Activated CD8-positive, alpha-beta memory T cell treated with anti-CD3 and anti-CD28 coated beads, Interleukin-2, amount 10 ng/mL, durations not matched to agents 7 days and 5 days (primary cell): ENCODE measurements around the gene TBCK. TPM values are rescaled to one million over a fixed set of nuclear protein-coding genes. Genes with fewer than 3 reads are reported as not detected.

ENCODE experiments used
- ATAC-seq: fragments of 150-1000 bp; cut with Tn5 transposase; one replicate; pipeline ENCODE4 v1.10.0; 2021; ENCODE audit warnings: moderate library complexity
- CTCF ChIA-PET: fragments of 350-600 bp; sonication (Branson Sonifier 250); formaldehyde crosslinking; loops from one replicate; lab custom pipeline; 2021; ENCODE audit warnings: antibody characterized with exemption; lab: Charles Lee
- DNase-seq: peaks from one replicate; pipeline ENCODE4 v3.0.0-alpha.2; 2020
- H3K27ac Mint-ChIP-seq: one replicate; pipeline ENCODE4 v1.8.0; 2021; ENCODE audit warnings: mild to moderate bottlenecking, mixed read lengths
- H3K27me3 Mint-ChIP-seq: one replicate; pipeline ENCODE4 v1.8.0; 2021; ENCODE audit warnings: mixed read lengths
- H3K36me3 Mint-ChIP-seq: one replicate; pipeline ENCODE4 v1.8.0; 2021; ENCODE audit warnings: mild to moderate bottlenecking, mixed read lengths
- H3K4me1 Mint-ChIP-seq: one replicate; pipeline ENCODE4 v1.8.0; 2021; ENCODE audit warnings: mixed read lengths
- H3K4me3 Mint-ChIP-seq: one replicate; pipeline ENCODE4 v1.8.0; 2021; ENCODE audit warnings: mild to moderate bottlenecking, moderate library complexity, mixed read lengths
- H3K9me3 Mint-ChIP-seq: one replicate; pipeline ENCODE4 v1.8.0; 2022; ENCODE audit warnings: low read depth, mixed read lengths
- total RNA-seq, 2 experiments: library from RNA; stranded (reverse); gene quantifications; one replicate each; pipeline ENCODE4 v1.2.3, GENCODE V29; 2021

Gene TBCK
- total RNA-seq, 2 experiments from 2014 or later, result 33.2 to 36.9 TPM

GRCh38 chr4:106264331-106264728 is 51.7 kb downstream of the TBCK start:
- ATAC-seq, result no peak
- CTCF ChIA-PET, result no interaction called here
- Mint-ChIP-seq H3K4me1 (peaks cover 11% of the 10 kb centered on the region), H3K27ac (no peak overlapping the region), H3K9me3 (no peaks in the 10 kb centered on the region), H3K4me3 (no peak overlapping the region), H3K36me3 (no peaks in the 10 kb centered on the region), H3K27me3 (no peaks in the 10 kb centered on the region)
- no peak for DNase-seq

GRCh38 chr4:106263594-106264330 is 52.2 kb downstream of the TBCK start:
- Mint-ChIP-seq H3K4me1 (peaks cover 7% of the 10 kb centered on the region), H3K9me3 (no peaks in the 10 kb centered on the region), H3K27me3 (no peaks in the 10 kb centered on the region), H3K27ac (no peak overlapping the region), H3K36me3 (no peaks in the 10 kb centered on the region), H3K4me3 (no peak overlapping the region)
- ATAC-seq, result no peak
- no peak for DNase-seq
- CTCF ChIA-PET, result no interaction called here

GRCh38 chr4:106261980-106262379 is 54.0 kb downstream of the TBCK start:
- H3K4me3 Mint-ChIP-seq, result no peak overlapping the region
- CTCF ChIA-PET, result no interaction called here
- H3K4me1 Mint-ChIP-seq, result no peaks in the 10 kb centered on the region
- no peaks in the 10 kb centered on the region for H3K27me3 Mint-ChIP-seq
- no peaks in the 10 kb centered on the region for H3K9me3 Mint-ChIP-seq
- ATAC-seq, result no peak
- no peak overlapping the region for H3K27ac Mint-ChIP-seq
- H3K36me3 Mint-ChIP-seq, result no peaks in the 10 kb centered on the region
- no peak for DNase-seq

- H3K4me1 Mint-ChIP-seq, result no peaks in the 10 kb centered on the region
- H3K9me3 Mint-ChIP-seq, result no peaks in the 10 kb centered on the region
- H3K4me3 Mint-ChIP-seq, result no peak overlapping the region
- peaks cover 3% of the 10 kb centered on the region for H3K36me3 Mint-ChIP-seq
- ATAC-seq (no peak), DNase-seq (no peak)
- no peak overlapping the region for H3K27ac Mint-ChIP-seq
- no peaks in the 10 kb centered on the region for H3K27me3 Mint-ChIP-seq
- CTCF ChIA-PET, result interaction anchor here (1.2 kb wide), 1 partner anchor 9 kb away, joined by 3 read pairs; no protein-coding TSS in a partner anchor
Measured at GRCh38 chr4:106258145-106259045, 57.6 kb downstream of the TBCK start.

- H3K4me1 Mint-ChIP-seq, result no peaks in the 10 kb centered on the region
- no peaks in the 10 kb centered on the region for H3K9me3 Mint-ChIP-seq
- H3K27ac Mint-ChIP-seq, result no peak overlapping the region
- no peaks in the 10 kb centered on the region for H3K27me3 Mint-ChIP-seq
- ATAC-seq (no peak), DNase-seq (no peak)
- CTCF ChIA-PET, result no interaction called here
- H3K36me3 Mint-ChIP-seq, result peaks cover 3% of the 10 kb centered on the region
- H3K4me3 Mint-ChIP-seq, result no peak overlapping the region
Measured at GRCh38 chr4:106256190-106256589, 59.8 kb downstream of the TBCK start.

- peaks cover 3% of the 10 kb centered on the region for H3K36me3 Mint-ChIP-seq
- H3K27me3 Mint-ChIP-seq, result no peaks in the 10 kb centered on the region
- no peaks in the 10 kb centered on the region for H3K9me3 Mint-ChIP-seq
- no peak overlapping the region for H3K4me3 Mint-ChIP-seq
- ATAC-seq, result no peak
- DNase-seq, result no peak
- CTCF ChIA-PET, result no interaction called here
- H3K4me1 Mint-ChIP-seq, result no peaks in the 10 kb centered on the region
- no peak overlapping the region for H3K27ac Mint-ChIP-seq
Measured at GRCh38 chr4:106255195-106255594, 60.8 kb downstream of the TBCK start.

- peaks cover 6% of the 10 kb centered on the region for H3K36me3 Mint-ChIP-seq
- no peaks in the 10 kb centered on the region for H3K9me3 Mint-ChIP-seq
- CTCF ChIA-PET, result no interaction called here
- H3K27ac Mint-ChIP-seq, result no peak overlapping the region
- no peaks in the 10 kb centered on the region for H3K27me3 Mint-ChIP-seq
- H3K4me1 Mint-ChIP-seq, result no peaks in the 10 kb centered on the region
- H3K4me3 Mint-ChIP-seq, result no peak overlapping the region
- no peak for DNase-seq
- ATAC-seq, result no peak
Measured at GRCh38 chr4:106253364-106254129, 62.5 kb downstream of the TBCK start.

- peaks cover 15% of the 10 kb centered on the region for H3K36me3 Mint-ChIP-seq
- ATAC-seq, result no peak
Measured at GRCh38 chr4:106247600-106247999, 68.4 kb downstream of the TBCK start.

GRCh38 chr4:106246441-106246840 is 69.6 kb downstream of the TBCK start:
- Mint-ChIP-seq H3K27me3 (no peaks in the 10 kb centered on the region), H3K4me1 (no peaks in the 10 kb centered on the region), H3K9me3 (no peaks in the 10 kb centered on the region), H3K36me3 (peaks cover 19% of the 10 kb centered on the region), H3K27ac (no peak overlapping the region), H3K4me3 (no peak overlapping the region)
- CTCF ChIA-PET, result no interaction called here
- DNase-seq (no peak), ATAC-seq (no peak)

More at GRCh38 chr4:106247600-106247999, 68.4 kb downstream of the TBCK start:
- Mint-ChIP-seq H3K4me1 (no peaks in the 10 kb centered on the region), H3K27ac (no peak overlapping the region), H3K9me3 (no peaks in the 10 kb centered on the region), H3K27me3 (no peaks in the 10 kb centered on the region), H3K4me3 (no peak overlapping the region)
- no peak for DNase-seq
- CTCF ChIA-PET, result no interaction called here

- no peaks in the 10 kb centered on the region for H3K27me3 Mint-ChIP-seq
- no peaks in the 10 kb centered on the region for H3K9me3 Mint-ChIP-seq
- DNase-seq (no peak), ATAC-seq (no peak)
- CTCF ChIA-PET, result interaction anchor here (1.4 kb wide), 1 partner anchor 21 kb away, joined by 3 read pairs; no protein-coding TSS in a partner anchor
- H3K4me1 Mint-ChIP-seq, result no peaks in the 10 kb centered on the region
- no peak overlapping the region for H3K4me3 Mint-ChIP-seq
- no peak overlapping the region for H3K27ac Mint-ChIP-seq
- peaks cover 21% of the 10 kb centered on the region for H3K36me3 Mint-ChIP-seq
Measured at GRCh38 chr4:106245176-106245575, 70.8 kb downstream of the TBCK start.

- Mint-ChIP-seq H3K4me1 (no peaks in the 10 kb centered on the region), H3K27ac (no peak overlapping the region), H3K9me3 (no peaks in the 10 kb centered on the region), H3K27me3 (no peaks in the 10 kb centered on the region), H3K36me3 (peaks cover 12% of the 10 kb centered on the region), H3K4me3 (no peak overlapping the region)
- no peak for DNase-seq
- CTCF ChIA-PET, result no interaction called here
- no peak for ATAC-seq
Measured at GRCh38 chr4:106240699-106241098, 75.3 kb downstream of the TBCK start.

GRCh38 chr4:106238820-106239420 is 77.1 kb downstream of the TBCK start:
- no peak overlapping the region for H3K27ac Mint-ChIP-seq
- no peaks in the 10 kb centered on the region for H3K4me1 Mint-ChIP-seq
- CTCF ChIA-PET, result interaction anchor here (1.1 to 1.5 kb wide), 3 partner anchors 10 to 27 kb away, joined by 3 to 4 read pairs (median 3); no protein-coding TSS in a partner anchor
- H3K27me3 Mint-ChIP-seq, result no peaks in the 10 kb centered on the region
- no peak overlapping the region for H3K4me3 Mint-ChIP-seq
- H3K9me3 Mint-ChIP-seq, result no peaks in the 10 kb centered on the region
- ATAC-seq, result peak; percentile 72
- H3K36me3 Mint-ChIP-seq, result peaks cover 11% of the 10 kb centered on the region
- no peak for DNase-seq

GRCh38 chr4:106231931-106232330 is 84.1 kb downstream of the TBCK start:
- no peak for DNase-seq
- CTCF ChIA-PET, result no interaction called here
- no peaks in the 10 kb centered on the region for H3K9me3 Mint-ChIP-seq
- no peak overlapping the region for H3K4me3 Mint-ChIP-seq
- H3K4me1 Mint-ChIP-seq, result no peaks in the 10 kb centered on the region
- H3K36me3 Mint-ChIP-seq, result peaks cover 28% of the 10 kb centered on the region
- no peaks in the 10 kb centered on the region for H3K27me3 Mint-ChIP-seq
- no peak overlapping the region for H3K27ac Mint-ChIP-seq
- no peak for ATAC-seq
